DND-41 (cell line): ENCODE data around the gene MAP2K5.
A peak's percentile ranks its signal among the peaks of the same experiment; 100 is the strongest.

Experiments used
- ATAC-seq: fragments of 200-7000 bp; cut with Tn5 transposase; 3 replicates; pipeline ENCODE4 v1.9.1; 2021; ENCODE audit warnings: low read depth; ENCODE audit not compliant: insufficient read depth
- DNase-seq: peaks from one replicate; pipeline ENCODE4 v3.0.0-alpha.2; 2020
- H2AFZ ChIP-seq: 2 replicates; pipeline ENCODE4 v1.6.0; 2012; ENCODE audit warnings: low read depth, low read length
- H3K27ac ChIP-seq: 2 replicates; pipeline ENCODE4 v1.5.1; 2012; ENCODE audit warnings: low read length, inconsistent platforms
- H3K27me3 ChIP-seq: fragments of 200-600 bp; sonication (generic); 2 replicates; pipeline ENCODE4 v1.6.0; 2012; ENCODE audit warnings: low read length, mild to moderate bottlenecking, inconsistent platforms; ENCODE audit not compliant: insufficient read depth, poor library complexity
- H3K36me3 ChIP-seq: 2 replicates; pipeline ENCODE4 v1.5.1; 2012; ENCODE audit warnings: low read length, inconsistent platforms; ENCODE audit not compliant: insufficient read depth
- H3K4me1 ChIP-seq: 2 replicates; pipeline ENCODE4 v1.5.1; 2012; ENCODE audit warnings: mild to moderate bottlenecking, low read length; ENCODE audit not compliant: insufficient read depth
- H3K4me2 ChIP-seq: 2 replicates; pipeline ENCODE4 v1.6.0; 2012; ENCODE audit warnings: mild to moderate bottlenecking, moderate library complexity, low read length, inconsistent platforms; ENCODE audit not compliant: insufficient read depth
- H3K4me3 ChIP-seq, 2 experiments: fragments of 200-600 bp in 1 of 2; shearing (Covaris generic) in 1 of 2; 2 replicates each; pipeline ENCODE4 v1.5.1; 2012 to 2016; ENCODE audit warnings: inconsistent platforms in 2 of 2, low read length in 2 of 2, mild to moderate bottlenecking in 2 of 2, low read depth in 1 of 2, moderate library complexity in 1 of 2
- H3K79me2 ChIP-seq: 2 replicates; pipeline ENCODE4 v1.6.0; 2012; ENCODE audit warnings: low read length, inconsistent platforms; ENCODE audit not compliant: insufficient read depth
- H3K9ac ChIP-seq: 2 replicates; pipeline ENCODE4 v1.6.0; 2012; ENCODE audit warnings: low read depth, mild to moderate bottlenecking, inconsistent platforms, low read length, moderate library complexity
- H3K9me3 ChIP-seq: 2 replicates; pipeline ENCODE4 v1.5.1; 2012; ENCODE audit warnings: low read length, moderate library complexity, mild to moderate bottlenecking, inconsistent platforms; ENCODE audit not compliant: insufficient read depth, severe bottlenecking
- H4K20me1 ChIP-seq: 2 replicates; pipeline ENCODE4 v1.6.0; 2012; ENCODE audit warnings: low read length; ENCODE audit not compliant: insufficient read depth
- CTCF ChIP-seq: IDR thresholded peaks from 2 replicates; pipeline ENCODE4 v1.5.1; 2012; ENCODE audit warnings: borderline replicate concordance, low read length, moderate library complexity, mild to moderate bottlenecking; ENCODE audit not compliant: poor library complexity, severe bottlenecking; ENCODE audit errors: extremely low read depth
- EZH2 ChIP-seq: IDR thresholded peaks from 3 replicates; pipeline ENCODE4 v1.6.1; 2012; ENCODE audit warnings: borderline replicate concordance, low read depth, mild to moderate bottlenecking, moderate library complexity, low read length, inconsistent platforms; ENCODE audit not compliant: severe bottlenecking

MAP2K5 gene

DNA sequence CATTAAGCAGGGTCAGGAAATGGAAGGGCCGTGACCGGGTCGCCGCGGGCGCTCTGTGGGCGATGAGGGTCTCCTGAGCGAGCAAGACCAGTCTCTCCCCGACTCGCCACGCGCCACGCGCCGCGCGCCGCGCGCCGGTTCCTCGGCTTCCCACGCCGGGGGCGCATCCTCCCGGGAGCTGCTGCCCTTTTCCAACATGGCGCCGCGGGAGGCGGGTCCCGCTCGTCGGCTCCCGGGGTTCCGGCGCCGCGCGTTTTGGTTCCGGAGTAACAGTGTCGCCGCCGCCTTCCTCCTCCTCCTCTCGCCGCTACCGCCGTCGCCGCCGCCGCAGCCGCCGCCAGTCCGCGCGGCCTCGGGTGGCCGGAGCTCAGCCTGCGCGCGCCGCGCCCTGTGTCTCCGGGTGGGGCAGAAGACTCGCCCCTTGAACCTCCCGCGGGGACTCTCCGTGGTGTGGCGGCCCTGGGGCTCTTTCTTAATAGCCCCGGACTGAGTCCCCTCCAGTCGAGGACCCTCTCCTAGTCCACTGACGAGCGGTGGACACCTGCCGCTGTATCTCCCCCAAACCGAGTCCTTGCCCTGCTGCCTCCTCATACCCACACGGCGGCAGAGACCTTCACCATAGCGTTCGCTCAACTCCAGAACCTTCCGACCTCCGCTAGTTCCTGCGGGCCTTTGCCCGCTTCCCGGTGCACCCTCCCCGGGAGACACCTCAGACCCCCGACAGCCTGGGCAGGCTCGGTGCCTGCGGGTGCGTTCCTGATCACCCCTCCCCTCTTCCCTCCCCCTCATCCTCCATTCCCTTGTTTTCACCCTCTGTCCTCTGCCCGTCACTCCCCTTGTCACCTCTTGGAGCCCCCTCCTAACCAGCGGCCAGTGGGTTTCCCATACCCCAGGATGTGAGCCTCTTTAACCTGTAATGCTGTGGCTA is at the start of gene MAP2K5:
TSS of gene MAP2K5 (plus strand) at position 284 of the 928 bp plus-strand sequence. CDS start at position 917, 633 bp downstream.
- DNase-seq: peak; percentile 84
- Histone ChIP-seq H3K27ac (peak within 1 kb of the TSS; percentile 98), H4K20me1 (no peaks in the 10 kb centered on the region), H3K4me1 (peaks cover 33% of the 10 kb centered on the region), H3K27me3 (no peaks in the 10 kb centered on the region), H3K4me2 (peak within 1 kb of the TSS; percentile 95), H3K79me2 (peaks cover 51% of the 10 kb centered on the region), H3K4me3 (peak within 1 kb of the TSS; percentile 67 to 93), H3K9ac (peak within 1 kb of the TSS; percentile 95), H2AFZ (peak within 1 kb of the TSS; percentile 97), H3K36me3 (peaks cover 24% of the 10 kb centered on the region), H3K9me3 (no peaks in the 10 kb centered on the region)
- ATAC-seq: peak; percentile 86
- no peak for TF ChIP-seq EZH2
- no peak for TF ChIP-seq CTCF

GRCh38 chr15:67495585-67495984 is 46.9 kb upstream of the MAP2K5 start:
- no peaks in the 10 kb centered on the region for H3K36me3 ChIP-seq
- no peak overlapping the region for H3K4me3 ChIP-seq
- H3K4me2 ChIP-seq: no peak overlapping the region
- no peak overlapping the region for H2AFZ ChIP-seq
- H3K27ac ChIP-seq: no peak overlapping the region
- DNase-seq: no peak
- TF ChIP-seq EZH2: no peak
- TF ChIP-seq CTCF: no peak
- H3K79me2 ChIP-seq: no peaks in the 10 kb centered on the region
- H3K27me3 ChIP-seq: no peaks in the 10 kb centered on the region
- no peaks in the 10 kb centered on the region for H3K4me1 ChIP-seq
- H3K9ac ChIP-seq: no peak overlapping the region
- no peaks in the 10 kb centered on the region for H3K9me3 ChIP-seq
- no peak for ATAC-seq
- no peaks in the 10 kb centered on the region for H4K20me1 ChIP-seq

GRCh38 chr15:67501177-67501835 is 41.2 kb upstream of the MAP2K5 start:
- no peak overlapping the region for H3K4me3 ChIP-seq
- no peak overlapping the region for H2AFZ ChIP-seq
- H3K9ac ChIP-seq: no peak overlapping the region
- ATAC-seq (no peak), DNase-seq (no peak)
- H3K27ac ChIP-seq: no peak overlapping the region
- H4K20me1 ChIP-seq: no peaks in the 10 kb centered on the region
- no peaks in the 10 kb centered on the region for H3K4me1 ChIP-seq
- no peak overlapping the region for H3K4me2 ChIP-seq
- TF ChIP-seq EZH2: no peak
- TF ChIP-seq CTCF: peak; percentile 27
- H3K79me2 ChIP-seq: no peaks in the 10 kb centered on the region
- no peaks in the 10 kb centered on the region for H3K36me3 ChIP-seq
- H3K27me3 ChIP-seq: no peaks in the 10 kb centered on the region
- H3K9me3 ChIP-seq: no peaks in the 10 kb centered on the region
